ENCODE data around the gene IL11.
"Not testable (repeated sequence)": the region's sequence is repeated elsewhere in the genome, so short reads cannot be mapped to it uniquely, and the experiment has no call there.

GRCh38 chr19:55329791-55330190 is 40.5 kb downstream of the IL11 start:
- not testable (repeated sequence) for TF ChIP-seq ZFX (CRISPR knock-in tag; IDR thresholded peaks at IDR 0.05; ENCODE audit: low read depth); ZNF513 (CRISPR knock-in tag; conservative IDR thresholded peaks at IDR 0.05); MXD4 (CRISPR knock-in tag; IDR thresholded peaks at IDR 0.05); CTCF (CRISPR knock-in tag; IDR thresholded peaks at IDR 0.05); CREB1 (IDR thresholded peaks at IDR 0.05); CREB1 (CRISPR knock-in tag; IDR thresholded peaks at IDR 0.05)
